Vagina (tissue), 2 donors: ENCODE data around the gene TNFAIP1.

Source experiments
- CTCF ChIP-seq, 3 experiments: fragments of 450-650 bp in 2 of 3; fragments of 200-600 bp in 1 of 3; sonication (generic) in 1 of 3; IDR thresholded peaks; one replicate each; pipeline ENCODE4 v1.5.1; 2017 to 2019; ENCODE audit warnings: antibody characterized with exemption in 3 of 3, mild to moderate bottlenecking in 2 of 3, moderate library complexity in 2 of 3
- POLR2A ChIP-seq, 2 donors: fragments of 450-650 bp; IDR thresholded peaks; one replicate each; pipeline ENCODE4 v1.6.1; 2017; ENCODE audit warnings: antibody characterized with exemption in 2 of 2, mild to moderate bottlenecking in 2 of 2, moderate library complexity in 2 of 2
- POLR2AphosphoS5 ChIP-seq, 2 donors: sonication (generic); formaldehyde crosslinking; IDR thresholded peaks; one replicate each; pipeline ENCODE4 v1.9.0; 2017; ENCODE audit warnings: antibody characterized with exemption in 2 of 2, mild to moderate bottlenecking in 2 of 2, low read depth in 1 of 2; ENCODE audit not compliant: insufficient read depth in 1 of 2

DNA sequence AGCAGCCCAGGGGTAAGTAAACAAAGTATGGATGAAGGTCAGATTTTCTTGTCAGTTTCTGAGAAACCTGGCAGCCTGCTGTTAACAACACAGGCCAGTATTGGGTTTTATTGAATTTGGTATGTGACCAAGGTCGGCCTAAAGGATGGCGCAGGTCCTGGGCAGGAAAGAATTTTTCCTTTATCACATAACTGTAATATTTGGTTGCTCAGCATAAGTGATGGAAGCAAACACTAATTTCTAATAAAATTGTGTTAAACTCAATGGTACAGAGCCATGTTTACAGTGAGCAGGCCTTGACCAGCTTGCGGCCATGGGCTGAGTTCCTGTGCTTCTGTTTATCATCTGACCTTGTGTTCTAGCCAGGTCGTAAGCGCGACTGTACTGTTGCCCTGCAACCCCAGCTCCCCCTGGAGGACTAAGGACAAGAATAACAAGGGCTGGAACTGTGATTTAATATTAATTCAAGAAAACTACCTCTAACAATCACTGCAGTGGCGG lies 11.2 kb downstream of the TNFAIP1 start:
- TF ChIP-seq POLR2A (IDR thresholded peaks at IDR 0.05) (no peak), POLR2AphosphoS5 (IDR thresholded peaks at IDR 0.05; ENCODE audit: insufficient read depth in 1 of 2, low read depth in 1 of 2) (no peak), CTCF (IDR thresholded peaks at IDR 0.05) (no peak)
